ENCODE results near the gene SVIL.
"Not testable (repeated sequence)": the region's sequence is repeated elsewhere in the genome, so short reads cannot be mapped to it uniquely, and the experiment has no call there.

The SVIL gene

DNA sequence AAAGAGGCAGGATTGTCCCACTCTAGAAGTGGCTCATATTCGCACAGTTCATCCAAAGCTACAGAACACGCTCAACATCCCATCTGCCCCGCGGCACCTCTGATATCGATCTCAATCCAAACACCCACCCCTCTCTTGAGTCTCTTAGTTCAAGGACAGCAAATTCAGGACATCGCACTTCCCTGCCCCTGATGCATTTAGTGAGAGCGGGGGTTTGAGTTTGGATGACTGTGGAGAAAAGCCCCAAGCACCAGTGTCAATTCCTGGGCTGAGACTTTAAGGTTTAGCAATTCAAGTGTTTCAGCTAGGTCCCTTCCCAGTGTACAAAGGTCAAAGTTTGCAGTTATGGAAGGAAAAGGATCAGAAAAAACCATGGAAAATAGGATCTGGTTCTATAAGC is 179.7 kb downstream of the SVIL start:
- DNase-seq (ENCODE audit: low read depth), result no peak

DNA sequence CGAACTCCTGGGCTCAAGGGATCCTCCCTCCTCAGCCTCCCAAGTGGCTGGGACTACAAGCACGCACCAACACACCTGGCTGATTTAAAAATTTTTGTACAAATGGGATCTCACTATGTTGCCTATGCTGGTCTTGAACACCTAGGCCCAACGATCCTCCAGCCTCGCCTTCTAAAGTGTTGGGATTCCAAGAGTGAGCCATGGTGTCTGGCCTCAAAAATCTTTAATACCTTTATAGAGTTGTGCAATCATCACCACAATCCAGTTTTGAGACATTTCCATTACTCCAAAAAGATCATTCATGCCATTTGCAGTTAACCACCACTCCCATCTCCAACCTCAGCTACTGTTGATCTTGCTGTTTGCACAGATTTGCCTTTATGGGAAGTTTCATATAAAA is 180.5 kb downstream of the SVIL start:
- DNase-seq (ENCODE audit: low read depth), result no peak

DNA sequence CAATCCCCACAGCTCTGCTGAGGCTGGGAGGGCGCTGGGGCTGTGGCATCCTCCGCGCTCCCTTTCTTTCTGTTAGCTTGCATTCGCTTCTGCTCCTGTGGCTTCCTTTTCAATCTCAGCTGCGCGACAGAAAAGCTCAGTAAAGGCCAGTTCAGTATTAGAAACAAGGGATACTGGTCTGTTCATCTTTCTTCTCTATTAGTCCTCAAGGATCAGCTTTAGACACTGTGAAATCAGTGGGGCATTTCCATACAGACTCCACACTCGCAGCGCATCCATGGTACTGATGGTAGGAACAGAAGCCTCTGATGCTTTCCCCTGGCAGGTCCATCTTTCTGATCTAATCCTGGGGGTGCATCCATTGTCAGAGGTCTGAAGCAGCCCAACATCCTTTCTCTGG is 182.2 kb downstream of the SVIL start:
- DNase-seq (ENCODE audit: low read depth), result no peak

DNA sequence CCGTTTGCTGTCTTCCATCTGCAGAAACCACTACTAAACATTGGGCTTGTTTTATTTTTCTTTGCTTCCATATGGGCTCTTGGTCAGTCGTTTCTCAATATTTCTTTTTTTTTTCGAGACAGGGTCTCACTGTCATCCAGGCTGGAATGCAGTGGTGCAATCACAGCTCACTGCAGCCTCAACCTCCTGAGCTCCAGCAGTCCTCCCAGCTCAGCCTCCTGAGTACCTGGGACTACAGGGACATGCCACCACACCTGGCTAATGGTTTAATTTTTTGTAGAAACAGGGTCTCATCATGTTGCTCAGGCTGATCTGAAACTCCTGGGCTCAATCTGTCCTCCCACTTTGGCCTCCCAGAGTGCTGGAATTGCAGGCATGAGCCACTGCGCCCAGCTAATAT is 182.8 kb downstream of the SVIL start:
- DNase-seq (ENCODE audit: low read depth), result no peak

DNA sequence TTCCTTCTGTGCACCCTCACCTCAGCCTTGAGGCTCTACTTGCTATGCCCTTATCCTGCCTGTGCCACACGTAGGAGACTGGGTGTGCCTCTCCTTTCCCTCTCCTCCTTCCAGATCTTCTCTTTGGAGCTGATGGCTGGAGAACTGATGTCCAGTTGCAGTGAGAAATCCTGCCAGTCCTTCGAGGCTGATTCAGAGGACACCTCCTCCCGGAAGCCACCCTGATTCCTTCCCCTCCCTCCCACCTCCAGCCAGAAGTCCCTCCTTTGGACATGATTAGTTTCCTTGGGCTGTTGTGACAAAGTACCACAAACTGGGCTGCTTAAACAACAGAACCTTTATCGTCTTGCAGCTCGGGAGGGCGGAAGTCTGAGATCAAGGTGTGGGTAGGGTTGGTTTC is 184.4 kb downstream of the SVIL start:
- DNase-seq (ENCODE audit: low read depth), result no peak

DNA sequence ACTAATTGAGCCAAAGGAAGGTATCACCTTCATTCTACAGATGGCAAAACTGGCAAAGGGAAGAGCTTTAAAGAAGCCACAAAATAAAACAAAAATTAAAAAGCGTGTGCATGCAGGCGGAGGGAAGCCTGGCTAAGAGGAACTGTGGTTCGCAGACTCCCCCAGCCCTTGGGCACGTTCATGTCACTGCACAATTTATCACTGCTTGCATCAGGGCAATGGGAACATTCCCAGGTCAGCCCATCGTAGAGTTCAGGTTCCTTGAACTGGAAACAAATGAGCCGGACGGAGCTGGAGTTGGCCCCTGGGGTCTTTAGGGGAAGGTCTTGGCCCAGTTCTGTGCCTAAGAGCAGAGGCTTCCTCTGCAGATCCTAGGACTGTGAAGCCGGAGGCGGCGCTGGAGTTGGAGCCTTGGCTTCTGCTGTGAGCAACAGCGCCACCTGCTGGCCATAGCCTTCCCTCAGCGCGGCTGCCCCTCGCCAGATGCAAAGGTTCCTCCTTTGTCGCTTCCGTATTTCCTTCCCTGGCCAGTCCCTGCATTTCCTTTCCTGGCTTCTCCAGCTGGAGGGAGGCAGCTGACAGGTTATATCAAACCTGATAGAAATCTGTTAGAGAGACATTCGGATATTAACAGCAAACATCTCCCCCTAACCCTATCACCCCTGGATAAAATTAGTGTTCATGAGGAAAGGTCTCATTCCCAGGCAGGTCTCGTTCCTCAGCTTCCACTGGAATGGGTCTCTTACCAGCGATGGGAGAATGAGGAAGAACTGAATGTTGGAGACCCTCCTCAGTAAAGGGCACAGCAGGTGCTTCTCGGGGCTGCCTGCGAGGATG is 185.8 kb downstream of the SVIL start:
- DNase-seq (ENCODE audit: low read depth), result peak; percentile 44

DNA sequence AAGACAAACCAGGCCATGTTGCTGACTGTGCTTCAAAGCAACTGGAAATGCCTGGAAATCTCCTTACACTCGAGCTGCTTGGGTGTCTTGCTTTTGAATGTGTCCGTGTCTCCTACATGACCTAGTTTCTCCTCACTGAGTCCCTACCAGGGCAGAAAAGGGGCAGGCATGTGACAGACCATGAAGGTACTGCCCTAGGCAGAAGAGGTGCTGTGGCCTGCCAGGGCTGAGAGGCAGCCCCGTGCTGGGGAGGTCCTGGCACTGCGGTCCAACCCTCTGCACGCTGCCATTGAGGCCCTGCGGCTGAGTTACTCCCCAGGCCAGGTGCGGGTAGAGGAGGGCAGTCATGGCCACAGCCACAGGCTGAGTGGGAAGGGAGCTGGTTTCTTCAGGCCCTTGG is 186.6 kb downstream of the SVIL start:
- DNase-seq (ENCODE audit: low read depth), result no peak

DNA sequence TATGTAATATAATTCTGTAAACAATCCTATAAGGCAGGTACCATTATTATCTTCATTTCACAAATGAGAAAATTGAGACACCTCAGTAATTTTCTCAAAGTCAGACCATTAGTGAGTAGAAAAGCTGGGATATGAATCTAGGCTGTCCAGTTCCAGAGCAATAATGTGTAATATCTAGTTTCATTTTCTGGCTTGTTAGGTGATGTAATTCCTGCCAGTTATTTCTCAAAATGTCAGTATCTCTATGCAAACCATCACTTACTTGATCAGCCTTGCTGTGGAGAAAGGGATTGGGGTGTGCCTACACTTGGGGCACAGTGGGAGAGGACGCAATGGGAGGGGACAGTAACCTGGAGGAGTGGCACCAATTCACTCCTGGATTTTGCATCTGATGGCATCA is 188.4 kb downstream of the SVIL start:
- DNase-seq (ENCODE audit: low read depth), result no peak

DNA sequence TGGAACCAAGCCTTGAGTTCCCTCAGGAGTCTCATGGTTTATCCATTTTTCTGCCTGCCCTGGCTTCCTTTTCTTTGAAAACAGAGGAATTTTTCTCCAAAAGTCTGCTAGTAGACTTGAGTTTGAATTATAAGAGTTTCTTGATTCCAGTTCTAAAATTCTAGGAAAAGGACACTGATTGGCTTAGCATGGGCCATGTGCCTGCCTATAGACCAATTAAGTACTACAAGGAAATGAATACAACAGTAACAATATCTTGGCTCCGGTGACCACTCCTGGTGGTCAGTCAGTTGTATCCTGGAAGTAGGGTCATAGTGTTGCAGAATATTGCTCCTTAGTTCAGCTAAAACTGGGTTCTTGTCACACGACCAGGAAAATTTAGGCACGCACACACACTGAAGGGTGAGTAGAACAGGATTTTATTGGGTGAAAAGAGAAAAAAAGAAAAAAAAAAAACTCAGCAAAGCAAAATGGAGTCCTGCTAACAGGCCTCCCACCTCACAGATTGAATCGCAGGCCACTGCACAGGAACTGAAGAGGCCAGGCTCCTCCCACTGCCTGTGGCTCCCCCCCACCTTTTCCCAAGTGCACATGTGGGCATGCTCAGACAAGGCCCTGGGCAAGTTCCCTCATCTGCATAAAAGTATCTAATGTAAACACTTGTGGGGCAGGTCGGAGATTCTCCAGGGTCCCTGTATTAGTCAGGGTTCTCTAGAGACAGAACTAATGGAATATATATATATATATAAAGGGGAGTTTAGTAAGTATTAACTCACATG is 190.8 kb downstream of the SVIL start:
- no peak for DNase-seq (ENCODE audit: low read depth)

DNA sequence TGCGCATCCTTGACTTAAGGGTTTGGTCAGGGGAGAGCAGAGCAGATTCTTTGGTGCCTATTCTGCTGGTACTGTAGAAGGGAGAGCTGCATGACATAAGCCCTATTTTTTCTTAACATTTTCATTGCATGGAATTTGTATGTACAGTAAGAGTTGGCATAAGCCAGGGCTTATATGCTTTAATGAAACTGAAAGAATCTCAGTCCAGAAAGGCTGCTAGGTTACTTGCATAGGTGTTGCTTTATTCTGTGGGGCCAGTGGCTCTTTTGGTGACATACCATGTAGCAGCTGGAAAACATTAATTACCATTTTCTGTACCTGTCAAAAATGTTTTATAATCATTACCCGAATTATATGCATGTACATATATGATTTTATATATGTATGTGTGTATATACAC is 193.8 kb downstream of the SVIL start:
- no peak for DNase-seq (ENCODE audit: low read depth)

DNA sequence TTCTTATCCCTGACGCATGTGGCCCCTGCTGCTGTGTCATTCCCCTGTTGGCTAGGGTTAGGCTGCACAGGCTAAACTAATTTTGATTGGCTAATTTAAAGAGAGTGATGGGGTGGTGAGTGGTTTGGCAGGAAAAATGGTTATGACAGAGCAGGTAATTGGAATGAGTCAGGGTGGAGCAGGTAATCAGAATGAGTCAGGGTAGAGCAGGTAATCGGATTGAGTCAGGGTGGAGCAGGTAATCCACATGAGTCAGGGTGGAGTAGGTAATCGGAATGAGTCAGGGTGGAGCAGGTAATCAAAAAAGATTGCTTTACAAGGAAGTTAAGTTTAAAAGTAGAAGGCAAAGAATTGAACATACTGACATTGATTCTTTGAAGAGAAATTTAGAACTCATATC is 195.8 kb downstream of the SVIL start:
- DNase-seq (ENCODE audit: low read depth), result not testable (repeated sequence)

DNA sequence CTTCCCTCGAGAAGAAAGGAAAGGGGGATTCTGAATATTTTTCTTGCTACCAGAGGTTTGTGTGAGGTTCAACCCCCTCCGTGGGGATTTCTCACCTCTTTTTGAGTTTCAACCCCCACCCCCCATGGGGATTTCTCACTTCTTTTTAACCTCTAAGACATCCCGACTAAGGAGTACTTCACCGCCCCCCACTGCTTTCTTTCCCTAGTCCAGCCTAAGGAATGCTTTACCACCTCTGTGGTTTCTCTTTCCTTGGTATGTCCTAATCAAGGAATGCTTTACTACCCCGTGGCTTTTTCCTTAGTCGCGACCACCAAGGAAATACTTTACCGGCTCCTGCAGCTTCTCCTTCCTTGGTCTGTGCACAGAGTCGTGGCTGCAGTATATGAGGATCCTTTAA is 196.5 kb downstream of the SVIL start:
- no peak for DNase-seq (ENCODE audit: low read depth)

DNA sequence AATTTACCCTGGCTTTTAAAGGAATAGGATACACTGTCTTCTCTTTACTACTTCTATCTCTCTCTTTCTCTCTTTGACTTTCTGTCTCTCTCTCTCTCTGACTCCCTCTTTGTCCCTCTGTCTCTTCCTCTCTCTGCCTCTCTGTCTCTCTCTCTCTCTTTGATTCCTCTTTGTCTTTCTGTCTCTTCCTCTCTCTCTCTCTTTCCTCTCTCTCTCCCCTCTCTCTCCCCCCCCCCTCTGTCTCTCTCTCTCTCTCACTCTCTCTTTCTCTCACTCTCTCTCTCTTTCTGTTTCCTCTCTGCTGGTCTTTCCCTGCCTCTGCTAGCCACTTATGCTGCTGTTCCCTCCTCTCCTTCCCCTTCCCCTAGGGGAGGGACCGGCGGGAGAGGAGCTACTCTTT is 196.9 kb downstream of the SVIL start:
- DNase-seq (ENCODE audit: low read depth), result no peak

DNA sequence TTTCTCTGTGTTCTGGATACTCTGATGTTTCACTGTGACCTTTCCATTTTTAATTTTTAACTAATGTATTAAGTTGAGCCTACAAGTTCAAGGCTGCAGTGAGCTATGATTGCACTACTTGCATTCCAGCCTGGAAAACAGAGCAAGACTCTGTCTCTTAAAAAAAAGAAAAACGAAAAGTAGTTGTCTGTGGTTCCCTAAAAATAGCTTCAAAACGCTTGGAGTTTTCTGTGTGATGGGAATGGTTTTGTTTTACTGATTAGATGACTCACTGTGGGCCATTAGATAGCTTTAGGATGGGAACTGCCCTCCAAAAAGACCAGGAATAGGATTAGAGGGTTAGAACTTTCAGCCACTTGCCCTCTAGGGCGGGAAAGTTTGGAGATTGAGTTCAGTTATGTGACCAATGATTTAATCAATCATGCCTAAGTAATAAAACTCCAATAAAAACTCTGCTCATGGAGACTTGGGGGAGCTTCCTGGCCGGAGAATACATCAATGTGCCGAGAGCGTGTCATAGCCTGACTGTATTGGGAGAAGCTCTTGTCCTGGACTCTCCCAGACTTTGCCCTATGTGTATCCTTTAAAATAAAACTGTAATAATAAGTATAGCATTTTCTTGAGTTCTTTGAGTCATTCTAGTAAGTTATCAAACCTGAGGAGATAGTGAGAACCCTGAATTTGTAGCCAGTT is 198.8 kb downstream of the SVIL start:
- DNase-seq (ENCODE audit: low read depth), result no peak

DNA sequence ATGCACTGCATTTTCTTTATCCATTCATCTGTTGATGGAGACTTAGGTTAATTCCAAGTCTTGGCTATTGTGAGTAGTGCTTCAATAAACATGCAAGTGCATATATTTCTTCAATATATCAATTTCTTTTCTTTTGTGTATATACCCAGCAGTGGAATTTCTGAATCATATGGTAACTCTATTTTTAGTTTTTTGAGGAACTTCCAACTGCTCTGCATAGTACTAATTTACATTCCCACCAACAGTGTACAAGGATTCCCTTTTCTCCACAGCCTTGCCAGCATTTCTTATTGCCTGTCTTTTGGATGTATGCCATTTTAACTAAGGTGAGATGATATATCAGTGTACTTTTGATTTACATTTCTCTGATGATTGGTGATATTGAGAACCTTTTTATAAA is 200.7 kb downstream of the SVIL start:
- DNase-seq (ENCODE audit: low read depth), result no peak

DNA sequence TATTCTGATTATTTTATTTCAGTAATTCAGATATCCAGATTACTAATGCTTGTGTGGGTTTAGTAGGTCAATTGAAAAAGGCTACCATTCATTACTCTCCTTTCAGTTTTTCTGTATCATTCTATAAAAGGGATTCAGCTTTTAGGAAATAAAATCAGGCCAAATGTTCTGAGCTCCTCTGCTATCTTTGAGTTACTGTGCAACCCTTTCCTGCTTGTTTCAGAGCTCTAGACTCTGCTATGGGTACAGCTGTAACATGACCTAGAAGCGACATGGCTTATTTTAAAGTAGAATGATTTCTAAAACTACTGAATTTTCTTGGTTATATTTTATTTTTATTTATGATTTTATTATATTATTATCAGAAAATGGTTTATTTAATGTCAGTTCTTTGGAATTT is 203.1 kb downstream of the SVIL start:
- DNase-seq (ENCODE audit: low read depth), result no peak

DNA sequence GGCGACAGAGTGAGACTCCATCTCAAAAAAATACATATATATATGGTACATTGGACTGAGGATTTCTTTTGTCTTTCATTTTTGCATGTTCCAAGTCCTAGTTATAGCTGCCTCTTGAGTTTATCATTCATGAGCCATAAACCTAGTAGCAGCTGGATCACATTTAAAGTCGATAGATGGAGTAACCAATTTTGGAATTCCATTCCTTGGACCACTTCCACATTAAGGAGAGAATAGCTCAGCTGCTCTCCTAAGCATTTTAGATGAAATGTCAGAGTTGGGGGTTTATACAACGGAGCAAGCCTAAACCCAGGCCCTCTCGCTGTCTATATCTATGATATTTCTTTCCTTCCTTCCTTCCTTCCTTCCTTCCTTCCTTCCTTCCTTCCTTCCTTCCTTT is 204.7 kb downstream of the SVIL start:
- no peak for DNase-seq (ENCODE audit: low read depth)

DNA sequence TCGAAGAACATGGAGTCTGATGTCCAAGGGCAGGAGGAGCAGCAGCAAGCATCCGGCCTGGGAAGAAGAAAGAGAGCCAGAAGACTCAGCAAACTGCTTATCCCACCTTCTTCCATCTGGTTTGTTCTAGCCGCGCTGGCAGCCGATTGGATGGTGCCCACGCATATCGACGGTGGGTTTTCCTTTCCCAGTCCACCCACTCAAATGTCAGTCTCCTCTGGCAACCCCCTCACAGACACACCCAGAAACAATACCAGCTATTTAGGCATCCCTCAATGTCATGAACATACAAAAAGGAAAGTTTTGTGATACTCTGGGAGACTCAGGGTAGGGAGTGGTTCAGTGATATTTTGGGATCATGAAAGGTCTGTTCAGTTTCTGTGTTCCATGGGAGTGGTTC is 206.3 kb downstream of the SVIL start:
- no peak for DNase-seq (ENCODE audit: low read depth)

DNA sequence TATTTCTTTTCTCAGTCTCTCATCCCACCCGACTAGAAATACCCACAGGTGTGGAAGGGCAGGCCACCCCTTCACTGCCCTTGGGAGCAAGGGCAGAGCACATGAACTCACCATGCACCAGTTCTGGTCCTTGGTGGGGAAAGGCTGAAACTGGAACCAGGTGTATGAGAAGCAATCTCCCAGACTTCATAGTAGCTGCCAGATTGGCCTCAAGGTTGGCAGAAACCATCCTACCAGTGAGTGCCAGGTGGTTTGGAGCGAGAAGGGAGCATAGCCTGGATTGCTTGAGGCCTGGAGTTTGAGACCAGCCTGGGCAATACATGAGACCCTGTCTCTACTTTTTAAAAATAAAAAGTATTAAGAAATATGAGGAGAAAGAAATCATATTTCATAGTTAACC is 207.1 kb downstream of the SVIL start:
- DNase-seq (ENCODE audit: low read depth), result no peak

DNA sequence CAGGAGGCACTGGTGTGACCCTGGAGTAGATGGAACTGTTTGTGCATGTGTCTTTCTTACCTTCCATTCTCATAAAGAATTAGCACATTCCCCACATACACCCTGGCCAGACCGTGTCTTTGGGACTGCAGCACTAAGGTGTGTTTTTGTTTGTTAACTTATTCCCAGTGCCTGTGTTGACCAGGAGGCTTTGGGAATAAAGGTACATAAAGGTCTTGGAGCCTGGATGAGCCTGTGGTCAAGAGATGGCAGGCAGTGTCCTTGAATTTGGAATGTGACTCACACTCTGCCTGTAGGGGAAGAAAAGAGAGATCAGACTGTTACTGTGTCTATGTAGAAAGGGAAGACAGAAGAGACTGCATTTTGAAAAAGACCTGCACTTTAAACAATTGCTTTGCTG is 208.4 kb downstream of the SVIL start:
- no peak for DNase-seq (ENCODE audit: low read depth)

DNA sequence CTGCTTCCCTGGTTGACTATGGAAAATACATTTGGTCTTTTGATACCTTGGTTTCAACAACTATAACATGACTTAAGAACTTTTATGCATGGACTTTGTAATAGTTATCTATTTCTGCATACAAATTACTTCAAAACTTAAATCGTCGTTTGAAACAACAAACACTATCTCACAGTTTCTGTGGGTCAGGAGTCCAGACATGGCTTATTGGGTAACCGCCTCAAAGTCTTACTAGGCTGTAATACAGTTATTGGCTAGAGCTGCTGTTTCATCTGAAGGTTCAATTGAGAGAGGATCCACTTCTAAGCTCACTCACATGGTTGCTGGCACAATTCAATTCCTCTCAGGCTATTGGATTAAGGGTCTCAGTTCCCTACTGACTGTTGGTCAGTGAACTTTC is 210.8 kb downstream of the SVIL start:
- DNase-seq (ENCODE audit: low read depth), result no peak

DNA sequence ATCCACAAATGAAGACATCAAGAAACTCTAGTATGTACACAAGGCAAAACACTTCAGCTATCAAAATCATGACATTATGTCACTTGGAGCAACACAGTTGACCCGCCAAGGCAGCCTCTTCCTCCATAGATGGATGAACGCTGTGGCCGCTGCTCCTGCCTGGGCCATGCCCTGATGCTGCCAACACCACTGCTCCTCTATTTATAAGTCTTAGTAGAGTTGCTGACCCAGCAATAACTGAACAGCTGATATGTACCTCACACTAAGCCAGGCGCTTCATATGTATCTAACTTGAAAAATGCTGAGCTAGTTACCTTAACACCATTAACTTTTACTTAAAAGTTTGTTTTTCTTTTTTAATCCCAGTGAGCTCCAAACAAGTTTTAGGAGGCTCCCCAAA is 214.0 kb downstream of the SVIL start:
- no peak for DNase-seq (ENCODE audit: low read depth)

DNA sequence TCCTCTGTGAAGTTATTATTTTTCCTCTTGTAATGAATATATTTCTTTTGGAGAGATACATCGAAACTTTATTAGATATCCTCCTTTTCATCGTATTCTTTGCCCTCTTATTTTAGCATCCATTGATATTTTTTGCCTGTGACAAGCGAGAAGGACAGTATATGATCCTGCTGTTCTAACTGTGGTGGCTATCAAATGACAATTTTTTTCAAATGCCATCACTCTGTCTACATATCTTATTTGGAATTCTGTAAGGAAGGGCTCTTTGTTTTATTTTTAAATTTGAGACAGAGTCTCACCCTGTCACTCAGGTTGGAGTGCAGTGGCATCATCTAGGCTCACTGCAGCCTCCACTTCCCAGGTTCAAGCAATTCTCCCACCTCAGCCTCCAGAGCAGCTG is 217.4 kb downstream of the SVIL start:
- no peak for DNase-seq (ENCODE audit: low read depth)

All from stimulated activated CD8-positive, alpha-beta memory T cell treated with anti-CD3 and anti-CD28 coated beads, Interleukin-12 subunit alpha, Interleukin-12 subunit beta, amount 100 ng/mL, for 4 hours (primary cell).